Measurements from ENCODE around the gene MACROD2.

DNA sequence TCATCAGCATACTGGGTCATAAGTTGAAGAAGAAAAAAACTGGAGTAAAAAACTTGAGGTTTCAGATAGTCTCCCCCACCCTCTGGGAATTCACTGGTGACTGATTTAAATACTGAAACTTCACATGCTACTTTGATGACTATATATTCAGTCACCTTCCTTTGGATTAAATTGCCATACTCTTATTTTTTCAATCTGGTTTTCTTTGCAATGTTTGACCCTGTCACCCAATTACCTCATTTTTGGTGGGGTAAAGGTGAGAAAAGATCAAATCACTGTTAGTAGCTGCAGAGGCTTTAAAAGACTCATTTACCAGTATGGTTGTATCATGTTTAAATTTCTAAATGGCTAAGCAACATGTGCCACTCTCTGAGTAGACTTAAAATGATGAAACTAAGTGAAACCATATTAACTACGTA is 1204.8 kb downstream of the MACROD2 start:
- TF ChIP-seq, protein P1, sequence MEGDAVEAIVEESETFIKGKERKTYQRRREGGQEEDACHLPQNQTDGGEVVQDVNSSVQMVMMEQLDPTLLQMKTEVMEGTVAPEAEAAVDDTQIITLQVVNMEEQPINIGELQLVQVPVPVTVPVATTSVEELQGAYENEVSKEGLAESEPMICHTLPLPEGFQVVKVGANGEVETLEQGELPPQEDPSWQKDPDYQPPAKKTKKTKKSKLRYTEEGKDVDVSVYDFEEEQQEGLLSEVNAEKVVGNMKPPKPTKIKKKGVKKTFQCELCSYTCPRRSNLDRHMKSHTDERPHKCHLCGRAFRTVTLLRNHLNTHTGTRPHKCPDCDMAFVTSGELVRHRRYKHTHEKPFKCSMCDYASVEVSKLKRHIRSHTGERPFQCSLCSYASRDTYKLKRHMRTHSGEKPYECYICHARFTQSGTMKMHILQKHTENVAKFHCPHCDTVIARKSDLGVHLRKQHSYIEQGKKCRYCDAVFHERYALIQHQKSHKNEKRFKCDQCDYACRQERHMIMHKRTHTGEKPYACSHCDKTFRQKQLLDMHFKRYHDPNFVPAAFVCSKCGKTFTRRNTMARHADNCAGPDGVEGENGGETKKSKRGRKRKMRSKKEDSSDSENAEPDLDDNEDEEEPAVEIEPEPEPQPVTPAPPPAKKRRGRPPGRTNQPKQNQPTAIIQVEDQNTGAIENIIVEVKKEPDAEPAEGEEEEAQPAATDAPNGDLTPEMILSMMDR (tag by site-specific recombination; IDR thresholded peaks at IDR 0.05), result no peak
- no peak for TF ChIP-seq KLF7 (tag by site-specific recombination; IDR thresholded peaks at IDR 0.05; ENCODE audit: borderline replicate concordance)
- no peak for TF ChIP-seq SP2 (tag by site-specific recombination; IDR thresholded peaks at IDR 0.05)
- TF ChIP-seq ZNF747 (tag by site-specific recombination; IDR thresholded peaks at IDR 0.05), result no peak
- TF ChIP-seq, protein P2, sequence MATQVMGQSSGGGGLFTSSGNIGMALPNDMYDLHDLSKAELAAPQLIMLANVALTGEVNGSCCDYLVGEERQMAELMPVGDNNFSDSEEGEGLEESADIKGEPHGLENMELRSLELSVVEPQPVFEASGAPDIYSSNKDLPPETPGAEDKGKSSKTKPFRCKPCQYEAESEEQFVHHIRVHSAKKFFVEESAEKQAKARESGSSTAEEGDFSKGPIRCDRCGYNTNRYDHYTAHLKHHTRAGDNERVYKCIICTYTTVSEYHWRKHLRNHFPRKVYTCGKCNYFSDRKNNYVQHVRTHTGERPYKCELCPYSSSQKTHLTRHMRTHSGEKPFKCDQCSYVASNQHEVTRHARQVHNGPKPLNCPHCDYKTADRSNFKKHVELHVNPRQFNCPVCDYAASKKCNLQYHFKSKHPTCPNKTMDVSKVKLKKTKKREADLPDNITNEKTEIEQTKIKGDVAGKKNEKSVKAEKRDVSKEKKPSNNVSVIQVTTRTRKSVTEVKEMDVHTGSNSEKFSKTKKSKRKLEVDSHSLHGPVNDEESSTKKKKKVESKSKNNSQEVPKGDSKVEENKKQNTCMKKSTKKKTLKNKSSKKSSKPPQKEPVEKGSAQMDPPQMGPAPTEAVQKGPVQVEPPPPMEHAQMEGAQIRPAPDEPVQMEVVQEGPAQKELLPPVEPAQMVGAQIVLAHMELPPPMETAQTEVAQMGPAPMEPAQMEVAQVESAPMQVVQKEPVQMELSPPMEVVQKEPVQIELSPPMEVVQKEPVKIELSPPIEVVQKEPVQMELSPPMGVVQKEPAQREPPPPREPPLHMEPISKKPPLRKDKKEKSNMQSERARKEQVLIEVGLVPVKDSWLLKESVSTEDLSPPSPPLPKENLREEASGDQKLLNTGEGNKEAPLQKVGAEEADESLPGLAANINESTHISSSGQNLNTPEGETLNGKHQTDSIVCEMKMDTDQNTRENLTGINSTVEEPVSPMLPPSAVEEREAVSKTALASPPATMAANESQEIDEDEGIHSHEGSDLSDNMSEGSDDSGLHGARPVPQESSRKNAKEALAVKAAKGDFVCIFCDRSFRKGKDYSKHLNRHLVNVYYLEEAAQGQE (tag by site-specific recombination; IDR thresholded peaks at IDR 0.05), result no peak
- TF ChIP-seq, protein P3, sequence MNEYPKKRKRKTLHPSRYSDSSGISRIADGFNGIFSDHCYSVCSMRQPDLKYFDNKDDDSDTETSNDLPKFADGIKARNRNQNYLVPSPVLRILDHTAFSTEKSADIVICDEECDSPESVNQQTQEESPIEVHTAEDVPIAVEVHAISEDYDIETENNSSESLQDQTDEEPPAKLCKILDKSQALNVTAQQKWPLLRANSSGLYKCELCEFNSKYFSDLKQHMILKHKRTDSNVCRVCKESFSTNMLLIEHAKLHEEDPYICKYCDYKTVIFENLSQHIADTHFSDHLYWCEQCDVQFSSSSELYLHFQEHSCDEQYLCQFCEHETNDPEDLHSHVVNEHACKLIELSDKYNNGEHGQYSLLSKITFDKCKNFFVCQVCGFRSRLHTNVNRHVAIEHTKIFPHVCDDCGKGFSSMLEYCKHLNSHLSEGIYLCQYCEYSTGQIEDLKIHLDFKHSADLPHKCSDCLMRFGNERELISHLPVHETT (tag by site-specific recombination; IDR thresholded peaks at IDR 0.05), result no peak
- no peak for TF ChIP-seq ZNF629 (tag by site-specific recombination; IDR thresholded peaks at IDR 0.05)
- TF ChIP-seq, protein P4, sequence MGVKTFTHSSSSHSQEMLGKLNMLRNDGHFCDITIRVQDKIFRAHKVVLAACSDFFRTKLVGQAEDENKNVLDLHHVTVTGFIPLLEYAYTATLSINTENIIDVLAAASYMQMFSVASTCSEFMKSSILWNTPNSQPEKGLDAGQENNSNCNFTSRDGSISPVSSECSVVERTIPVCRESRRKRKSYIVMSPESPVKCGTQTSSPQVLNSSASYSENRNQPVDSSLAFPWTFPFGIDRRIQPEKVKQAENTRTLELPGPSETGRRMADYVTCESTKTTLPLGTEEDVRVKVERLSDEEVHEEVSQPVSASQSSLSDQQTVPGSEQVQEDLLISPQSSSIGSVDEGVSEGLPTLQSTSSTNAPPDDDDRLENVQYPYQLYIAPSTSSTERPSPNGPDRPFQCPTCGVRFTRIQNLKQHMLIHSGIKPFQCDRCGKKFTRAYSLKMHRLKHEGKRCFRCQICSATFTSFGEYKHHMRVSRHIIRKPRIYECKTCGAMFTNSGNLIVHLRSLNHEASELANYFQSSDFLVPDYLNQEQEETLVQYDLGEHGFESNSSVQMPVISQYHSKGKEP (tag by site-specific recombination; IDR thresholded peaks at IDR 0.05), result no peak
- TF ChIP-seq ZNF274 (IDR thresholded peaks at IDR 0.05; ENCODE audit: low read length), result no peak
- no peak for TF ChIP-seq ZNF274 (tag by site-specific recombination; IDR thresholded peaks at IDR 0.05; ENCODE audit: borderline replicate concordance)
- TF ChIP-seq ZNF184 (tag by site-specific recombination; IDR thresholded peaks at IDR 0.05), result no peak
